Activated naive CD8-positive, alpha-beta T cell treated with anti-CD3 and anti-CD28 coated beads, Interleukin-2, amount 50 U/mL, for 24 hours (primary cell): ENCODE data around the gene STARD3.
"Not testable (repeated sequence)": the region's sequence is repeated elsewhere in the genome, so short reads cannot be mapped to it uniquely, and the experiment has no call there.

Source experiments
- ATAC-seq: fragments of 150-1000 bp; cut with Tn5 transposase; one replicate; pipeline ENCODE4 v1.10.0; 2021
- DNase-seq: peaks from one replicate; pipeline ENCODE4 v3.0.0; 2021
- H3K27ac Mint-ChIP-seq: one replicate; pipeline ENCODE4 v1.8.0; 2021; ENCODE audit warnings: mild to moderate bottlenecking, mixed read lengths
- H3K27me3 Mint-ChIP-seq: one replicate; pipeline ENCODE4 v1.8.0; 2021; ENCODE audit warnings: mixed read lengths
- H3K36me3 Mint-ChIP-seq: one replicate; pipeline ENCODE4 v1.8.0; 2021; ENCODE audit warnings: low read depth, mixed read lengths
- H3K4me1 Mint-ChIP-seq: one replicate; pipeline ENCODE4 v1.8.0; 2021; ENCODE audit warnings: mixed read lengths
- H3K4me3 Mint-ChIP-seq: one replicate; pipeline ENCODE4 v1.8.0; 2021; ENCODE audit warnings: mild to moderate bottlenecking, moderate library complexity, mixed read lengths
- H3K9me3 Mint-ChIP-seq: one replicate; pipeline ENCODE4 v1.8.0; 2021; ENCODE audit warnings: mixed read lengths

The STARD3 gene

DNA sequence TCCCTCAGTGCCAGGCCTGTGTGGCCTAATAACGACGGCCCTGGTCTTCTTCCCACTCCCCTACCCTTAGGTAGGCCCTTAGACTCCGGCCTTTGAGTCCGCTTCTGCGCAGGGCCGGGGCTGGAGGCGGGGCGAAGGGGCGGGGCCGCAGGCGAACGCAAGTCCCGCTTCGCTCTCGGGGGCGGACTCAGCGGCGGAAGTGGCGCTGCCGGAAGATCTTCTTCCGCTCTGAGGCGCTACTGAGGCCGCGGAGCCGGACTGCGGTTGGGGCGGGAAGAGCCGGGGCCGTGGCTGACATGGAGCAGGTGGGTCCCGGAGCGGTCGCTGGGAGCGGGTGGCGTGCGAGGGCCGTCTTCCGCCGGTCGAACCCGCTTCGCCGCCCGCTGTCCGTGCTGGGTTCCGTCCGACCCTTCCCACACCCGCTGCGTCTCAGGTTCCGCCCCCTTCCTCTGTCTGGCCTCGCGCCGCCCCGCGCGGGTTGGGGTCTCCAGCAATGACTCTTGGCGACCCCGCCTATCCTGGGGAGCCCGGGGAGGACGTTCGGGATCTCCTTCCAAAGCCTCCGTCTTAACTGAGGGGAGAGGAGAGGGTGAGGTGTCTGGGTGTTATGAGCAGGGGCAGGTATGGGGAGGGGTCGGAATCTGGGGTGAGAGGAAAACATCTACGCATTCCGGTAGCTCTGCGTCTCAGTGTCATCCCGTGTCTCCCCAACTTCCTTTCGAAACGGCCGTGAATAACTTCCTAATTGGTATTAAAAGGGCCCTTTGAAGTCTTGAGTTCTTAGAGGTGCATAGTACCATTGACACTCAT, at the start of gene STARD3:
TSS of gene STARD3 (plus strand) at position 218 of the 810 bp plus-strand sequence. CDS start 16,388 bp downstream, outside the sequence.
- DNase-seq, result peak; percentile 96
- Mint-ChIP-seq H3K9me3 (no peaks in the 10 kb centered on the region), H3K36me3 (peaks cover 2% of the 10 kb centered on the region), H3K27me3 (no peaks in the 10 kb centered on the region), H3K4me1 (peaks cover 49% of the 10 kb centered on the region), H3K4me3 (peak within 1 kb of the TSS; percentile 91), H3K27ac (peak within 1 kb of the TSS; percentile 85)
- peak; percentile 91 for ATAC-seq

- not testable (repeated sequence) for DNase-seq
- peaks cover 45% of the 10 kb centered on the region for H3K27me3 Mint-ChIP-seq
Observed at GRCh38 chr17:39590180-39590579, 46.8 kb upstream of the STARD3 start.

GRCh38 chr17:39591958-39592954, 44.7 kb upstream of the STARD3 start:
- H3K4me3 Mint-ChIP-seq, result no peak overlapping the region
- H3K27ac Mint-ChIP-seq, result no peak overlapping the region
- ATAC-seq, result no peak
- no peaks in the 10 kb centered on the region for H3K9me3 Mint-ChIP-seq
- H3K27me3 Mint-ChIP-seq, result peaks cover 62% of the 10 kb centered on the region
- peaks cover 7% of the 10 kb centered on the region for H3K4me1 Mint-ChIP-seq
- no peak for DNase-seq
- peaks cover 3% of the 10 kb centered on the region for H3K36me3 Mint-ChIP-seq

More at GRCh38 chr17:39590180-39590579, 46.8 kb upstream of the STARD3 start:
- H3K4me1 Mint-ChIP-seq, H3K4me3 Mint-ChIP-seq, ATAC-seq, H3K27ac Mint-ChIP-seq, H3K9me3 Mint-ChIP-seq, H3K36me3 Mint-ChIP-seq: not testable (repeated sequence)

DNA sequence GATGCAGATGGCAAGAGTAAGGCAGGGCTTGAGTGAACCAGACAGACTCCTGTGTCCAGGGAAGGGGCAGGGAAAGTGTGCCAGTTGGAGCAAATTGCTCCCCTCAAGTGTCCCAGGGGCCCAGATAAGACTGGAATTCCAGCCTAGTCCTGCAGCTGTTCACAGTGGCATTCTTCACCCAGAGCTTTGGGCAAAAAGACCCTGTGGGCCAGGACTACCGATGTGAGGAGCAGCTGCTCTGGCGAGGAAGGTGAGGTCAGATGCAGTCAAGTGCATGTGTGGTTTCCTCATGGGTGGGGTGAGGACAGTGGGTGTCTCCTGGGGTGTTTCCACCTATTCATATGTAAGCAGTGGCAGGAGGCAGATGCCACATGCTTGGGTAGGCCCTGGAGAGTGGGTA, 43.6 kb upstream of the STARD3 start:
- peaks cover 72% of the 10 kb centered on the region for H3K27me3 Mint-ChIP-seq
- peaks cover 14% of the 10 kb centered on the region for H3K4me1 Mint-ChIP-seq
- H3K27ac Mint-ChIP-seq, result no peak overlapping the region
- H3K9me3 Mint-ChIP-seq, result no peaks in the 10 kb centered on the region
- DNase-seq (no peak), ATAC-seq (no peak)
- H3K36me3 Mint-ChIP-seq, result peaks cover 3% of the 10 kb centered on the region
- no peak overlapping the region for H3K4me3 Mint-ChIP-seq

- peaks cover 14% of the 10 kb centered on the region for H3K4me1 Mint-ChIP-seq
- DNase-seq, result no peak
- peaks cover 3% of the 10 kb centered on the region for H3K36me3 Mint-ChIP-seq
- ATAC-seq, result no peak
- no peaks in the 10 kb centered on the region for H3K9me3 Mint-ChIP-seq
- no peak overlapping the region for H3K4me3 Mint-ChIP-seq
- H3K27me3 Mint-ChIP-seq, result peaks cover 84% of the 10 kb centered on the region
- H3K27ac Mint-ChIP-seq, result no peak overlapping the region
Observed at GRCh38 chr17:39595294-39595693, 41.6 kb upstream of the STARD3 start.

- Mint-ChIP-seq H3K27ac (no peak overlapping the region), H3K27me3 (peaks cover 91% of the 10 kb centered on the region), H3K4me1 (peaks cover 14% of the 10 kb centered on the region), H3K36me3 (peaks cover 3% of the 10 kb centered on the region), H3K4me3 (no peak overlapping the region), H3K9me3 (no peaks in the 10 kb centered on the region)
- DNase-seq (no peak), ATAC-seq (no peak)
Observed at GRCh38 chr17:39595928-39596510, 40.9 kb upstream of the STARD3 start.

DNA sequence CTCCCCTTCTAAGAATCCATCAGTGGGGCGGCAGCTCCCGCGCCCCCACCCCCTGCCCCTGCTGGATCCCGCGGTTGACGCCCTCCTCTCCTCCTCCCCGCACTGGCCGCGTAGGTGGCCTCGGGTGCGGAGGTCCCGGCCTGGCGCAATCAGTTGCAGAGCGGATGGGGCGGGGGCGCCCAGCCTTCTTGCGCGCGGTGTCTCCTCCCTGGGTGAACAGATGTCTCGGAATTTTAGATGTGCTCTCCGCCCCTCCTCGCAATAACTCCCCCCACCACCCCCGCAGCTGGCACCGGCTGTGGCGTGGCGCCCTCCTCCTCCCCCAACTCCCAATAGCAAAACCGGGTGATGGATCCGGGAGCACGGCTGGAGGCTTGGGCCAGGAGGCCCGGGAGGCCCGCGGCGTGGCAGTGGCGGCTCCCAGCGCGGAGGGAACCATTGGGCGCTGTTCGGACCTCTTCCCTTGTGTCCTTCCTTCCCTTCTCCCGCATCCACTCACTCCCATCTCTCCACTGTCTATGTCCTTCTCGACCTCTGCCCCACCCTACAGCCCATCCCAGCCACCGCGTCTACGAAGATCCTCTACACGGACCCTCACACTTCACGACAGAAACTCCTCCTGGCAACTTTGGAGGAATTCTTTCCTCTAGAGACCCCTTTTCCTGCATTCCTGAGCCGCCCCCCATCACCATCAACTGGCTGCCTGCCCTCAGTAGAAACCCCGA, 40.2 kb upstream of the STARD3 start:
- DNase-seq (no peak), ATAC-seq (no peak)
- H3K27me3 Mint-ChIP-seq, result peaks cover 92% of the 10 kb centered on the region
- H3K36me3 Mint-ChIP-seq, result peaks cover 3% of the 10 kb centered on the region
- H3K9me3 Mint-ChIP-seq, result no peaks in the 10 kb centered on the region
- no peak overlapping the region for H3K4me3 Mint-ChIP-seq
- H3K27ac Mint-ChIP-seq, result no peak overlapping the region
- H3K4me1 Mint-ChIP-seq, result peaks cover 14% of the 10 kb centered on the region

DNA sequence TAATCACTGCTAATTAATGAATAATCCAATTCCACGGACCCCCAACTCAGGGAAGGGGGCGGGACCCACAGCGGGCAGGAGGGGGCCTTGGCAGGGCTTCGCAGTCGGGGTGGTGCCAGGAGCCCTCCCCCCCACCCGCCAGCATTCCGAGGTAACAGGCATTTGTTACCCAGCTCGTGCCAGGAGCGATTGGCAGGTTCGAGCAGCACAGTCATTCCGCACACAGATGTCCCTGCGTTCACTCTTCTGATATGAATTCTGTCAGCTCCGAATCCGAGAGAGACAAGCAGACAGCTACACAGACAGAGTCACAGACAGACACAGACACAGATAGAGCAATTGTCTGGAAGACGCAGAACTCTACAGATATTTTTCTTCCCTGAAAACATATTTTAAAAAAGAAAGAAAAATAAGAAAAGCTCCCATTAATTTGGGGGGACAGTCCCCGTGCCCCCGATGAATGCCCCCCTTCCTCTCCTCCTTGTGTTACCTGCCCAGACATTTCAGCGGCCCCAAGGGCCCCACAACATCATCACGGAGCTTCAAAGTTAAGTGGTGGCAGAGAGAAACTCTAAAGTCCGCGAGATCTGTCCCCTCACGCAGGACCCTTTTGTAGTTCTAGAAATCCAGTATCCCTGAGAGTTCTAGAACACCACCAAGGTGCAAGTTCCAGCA, 39.4 kb upstream of the STARD3 start:
- Mint-ChIP-seq H3K9me3 (no peaks in the 10 kb centered on the region), H3K4me3 (no peak overlapping the region), H3K27me3 (peaks cover 95% of the 10 kb centered on the region), H3K36me3 (no peaks in the 10 kb centered on the region), H3K4me1 (peaks cover 13% of the 10 kb centered on the region), H3K27ac (no peak overlapping the region)
- DNase-seq (no peak), ATAC-seq (no peak)

DNA sequence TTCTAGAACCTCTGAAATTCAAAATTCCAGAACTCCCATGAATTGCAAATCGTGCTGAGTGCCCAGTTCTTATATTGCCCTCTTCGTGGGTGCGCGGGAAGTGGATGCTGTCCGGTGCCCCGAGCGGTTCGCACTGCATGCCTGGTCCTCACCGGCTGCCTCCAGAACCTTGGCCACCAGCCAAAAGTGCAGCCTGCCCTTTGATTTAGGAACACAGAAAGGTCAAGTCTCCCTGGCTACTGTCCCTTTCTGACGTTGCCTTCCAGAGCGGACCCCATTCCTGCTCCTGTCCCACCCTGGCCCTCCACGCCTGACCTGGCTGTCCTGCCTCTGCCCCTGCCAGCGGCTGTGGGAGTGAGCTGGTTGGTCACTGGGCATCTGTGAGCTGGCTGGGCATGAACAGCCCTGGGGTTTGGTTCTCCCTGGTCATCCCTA, 38.9 kb upstream of the STARD3 start:
- Mint-ChIP-seq H3K36me3 (no peaks in the 10 kb centered on the region), H3K9me3 (no peaks in the 10 kb centered on the region), H3K27me3 (peaks cover 95% of the 10 kb centered on the region), H3K4me1 (peaks cover 13% of the 10 kb centered on the region), H3K4me3 (no peak overlapping the region), H3K27ac (no peak overlapping the region)
- ATAC-seq, result no peak
- no peak for DNase-seq

DNA sequence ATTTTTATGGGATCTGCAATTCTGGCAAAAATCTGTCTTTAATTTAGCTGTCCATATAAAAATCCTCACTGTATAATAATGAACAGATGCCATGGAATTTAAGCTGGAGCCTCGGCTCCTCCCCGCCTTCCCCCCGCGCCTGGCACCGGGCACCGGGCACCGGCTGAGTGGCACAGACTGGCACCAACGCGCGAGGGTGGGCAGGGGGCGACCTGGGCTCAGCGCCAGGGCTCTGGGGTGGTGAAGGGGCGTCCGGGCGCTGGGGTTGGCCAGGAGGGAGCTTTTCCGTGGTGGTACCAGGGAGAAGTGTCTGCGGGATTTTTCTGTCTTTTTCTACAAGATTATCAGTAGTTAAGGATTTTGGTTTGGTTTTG, 38.3 kb upstream of the STARD3 start:
- no peak overlapping the region for H3K27ac Mint-ChIP-seq
- peaks cover 19% of the 10 kb centered on the region for H3K4me1 Mint-ChIP-seq
- H3K9me3 Mint-ChIP-seq, result no peaks in the 10 kb centered on the region
- H3K4me3 Mint-ChIP-seq, result no peak overlapping the region
- no peak for ATAC-seq
- no peak for DNase-seq
- H3K27me3 Mint-ChIP-seq, result peaks cover 95% of the 10 kb centered on the region
- H3K36me3 Mint-ChIP-seq, result no peaks in the 10 kb centered on the region

DNA sequence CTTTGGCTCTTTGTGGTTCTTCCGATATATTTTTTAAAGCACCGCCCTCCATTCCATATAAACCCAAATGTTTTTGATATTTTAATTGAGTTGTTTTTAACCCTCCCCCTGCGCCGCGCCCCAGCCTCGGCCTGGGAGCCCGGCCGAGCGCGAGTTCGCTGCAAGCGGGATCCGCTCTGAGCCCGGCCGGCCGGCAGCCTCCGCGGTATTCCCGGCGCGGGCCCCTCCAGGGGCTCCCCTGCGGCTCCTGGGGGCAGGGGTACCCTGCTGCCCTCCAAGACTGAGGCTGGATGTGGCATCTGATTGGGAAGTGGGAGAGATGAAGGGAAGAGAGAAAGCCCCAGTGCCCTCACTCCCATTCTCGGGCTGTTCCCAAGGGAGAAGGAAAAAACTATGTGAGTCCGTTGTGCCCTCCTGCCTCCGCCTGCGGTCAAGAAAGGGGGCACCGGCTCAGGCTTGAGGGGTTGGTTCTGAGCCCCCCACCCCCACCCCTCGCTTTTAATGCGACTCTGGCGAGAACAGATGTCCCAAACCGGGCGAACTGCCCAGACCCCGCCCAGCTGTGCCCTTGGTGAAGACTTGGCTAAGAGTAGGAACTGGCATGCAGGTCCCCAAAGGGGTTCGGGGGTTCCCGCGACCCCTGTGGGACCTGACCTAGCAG, 37.8 kb upstream of the STARD3 start:
- Mint-ChIP-seq H3K27ac (no peak overlapping the region), H3K4me1 (peaks cover 21% of the 10 kb centered on the region), H3K36me3 (no peaks in the 10 kb centered on the region), H3K4me3 (no peak overlapping the region), H3K27me3 (peaks cover 95% of the 10 kb centered on the region), H3K9me3 (no peaks in the 10 kb centered on the region)
- ATAC-seq (no peak), DNase-seq (no peak)

DNA sequence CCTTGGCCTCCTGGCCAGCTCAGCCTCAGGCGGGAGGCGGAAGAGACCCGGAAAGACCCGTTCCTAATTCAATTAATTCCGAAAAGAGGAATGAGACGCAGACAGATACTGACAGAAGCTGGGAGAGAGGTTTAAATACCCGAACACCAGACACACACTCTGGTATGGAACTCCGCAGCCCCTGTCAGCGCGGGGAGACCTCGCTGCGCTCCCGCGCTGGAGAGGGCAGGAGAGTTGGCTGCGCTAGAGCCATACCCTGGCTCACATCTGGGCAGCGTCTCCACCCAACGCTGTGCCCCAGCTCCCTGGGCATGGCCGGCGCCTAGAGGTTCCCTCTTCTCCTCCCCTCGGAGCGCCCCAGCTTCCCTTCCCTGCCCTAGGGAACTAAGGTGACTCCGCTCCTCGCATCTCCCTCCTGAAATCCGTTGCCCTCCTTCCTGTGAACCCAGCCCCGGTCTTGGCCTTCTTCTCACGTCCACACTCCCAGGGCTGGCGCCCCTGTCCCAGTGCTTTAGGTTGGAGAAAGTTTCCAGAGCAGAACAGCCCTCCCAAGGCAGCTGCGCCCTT, 37.2 kb upstream of the STARD3 start:
- H3K27me3 Mint-ChIP-seq, result peaks cover 94% of the 10 kb centered on the region
- H3K27ac Mint-ChIP-seq, result no peak overlapping the region
- H3K4me1 Mint-ChIP-seq, result peaks cover 22% of the 10 kb centered on the region
- no peaks in the 10 kb centered on the region for H3K36me3 Mint-ChIP-seq
- no peak overlapping the region for H3K4me3 Mint-ChIP-seq
- H3K9me3 Mint-ChIP-seq, result no peaks in the 10 kb centered on the region
- DNase-seq (no peak), ATAC-seq (no peak)
